Astrocyte (in vitro differentiated cells and primary cell): Measurements from ENCODE around the gene SHISA9. TPM values are rescaled to one million over a fixed set of nuclear protein-coding genes. Genes with fewer than 3 reads are reported as not detected.

ENCODE experiments used
- DNase-seq: peaks from one replicate; pipeline ENCODE4 v3.0.0-alpha.2; 2010; ENCODE audit warnings: low read depth
- FAIRE-seq: peaks from 2 replicates; lab custom pipeline; 2011; peaks lifted over from hg19 to GRCh38; lab: Jason Lieb, UNC
- H2AFZ ChIP-seq: 2 replicates; pipeline ENCODE4 v1.6.0; 2012; ENCODE audit warnings: low read depth, low read length, inconsistent platforms
- H3K27ac ChIP-seq: 2 replicates; pipeline ENCODE4 v1.5.1; 2011; ENCODE audit warnings: low read depth, low read length, inconsistent platforms
- H3K27me3 ChIP-seq: 2 replicates; pipeline ENCODE4 v1.6.0; 2011; ENCODE audit warnings: low read length, inconsistent platforms; ENCODE audit not compliant: insufficient read depth
- H3K36me3 ChIP-seq: 2 replicates; pipeline ENCODE4 v1.5.1; 2011; ENCODE audit warnings: low read length, inconsistent platforms; ENCODE audit not compliant: insufficient read depth
- H3K4me1 ChIP-seq: 2 replicates; pipeline ENCODE4 v1.5.1; 2011; ENCODE audit warnings: low read length, inconsistent platforms; ENCODE audit not compliant: insufficient read depth
- H3K4me2 ChIP-seq: 2 replicates; pipeline ENCODE4 v1.6.0; 2012; ENCODE audit warnings: low read length, inconsistent platforms
- H3K4me3 ChIP-seq: 2 replicates; pipeline ENCODE4 v1.5.1; 2011; ENCODE audit warnings: low read depth, mild to moderate bottlenecking, low read length, inconsistent platforms; ENCODE audit not compliant: insufficient read depth
- H3K79me2 ChIP-seq: 2 replicates; pipeline ENCODE4 v1.6.0; 2012; ENCODE audit warnings: mild to moderate bottlenecking, low read length, inconsistent platforms; ENCODE audit not compliant: insufficient read depth
- H3K9ac ChIP-seq: 2 replicates; pipeline ENCODE4 v1.6.0; 2012; ENCODE audit warnings: mild to moderate bottlenecking, low read length, inconsistent platforms
- H3K9me3 ChIP-seq: 2 replicates; pipeline ENCODE4 v1.5.1; 2012; ENCODE audit warnings: low read depth, mild to moderate bottlenecking, low read length, inconsistent platforms; ENCODE audit not compliant: insufficient read depth
- H4K20me1 ChIP-seq: 2 replicates; pipeline ENCODE4 v1.6.0; 2012; ENCODE audit warnings: low read length, inconsistent platforms; ENCODE audit not compliant: insufficient read depth
- H3K27ac Mint-ChIP-seq: one replicate; pipeline ENCODE4 v1.8.0; 2021; ENCODE audit warnings: mild to moderate bottlenecking, mixed read lengths; ENCODE audit not compliant: unreplicated experiment
- H3K27me3 Mint-ChIP-seq: one replicate; pipeline ENCODE4 v1.8.0; 2021; ENCODE audit warnings: low read depth, mixed read lengths; ENCODE audit not compliant: unreplicated experiment
- H3K36me3 Mint-ChIP-seq: one replicate; pipeline ENCODE4 v1.8.0; 2021; ENCODE audit warnings: low read depth, mixed read lengths; ENCODE audit not compliant: unreplicated experiment
- H3K4me1 Mint-ChIP-seq: one replicate; pipeline ENCODE4 v1.8.0; 2021; ENCODE audit warnings: low read depth, mixed read lengths; ENCODE audit not compliant: unreplicated experiment
- H3K4me3 Mint-ChIP-seq: one replicate; pipeline ENCODE4 v1.8.0; 2021; ENCODE audit warnings: mild to moderate bottlenecking, moderate library complexity, mixed read lengths; ENCODE audit not compliant: unreplicated experiment
- H3K9me3 Mint-ChIP-seq: one replicate; pipeline ENCODE4 v1.8.0; 2021; ENCODE audit warnings: mild to moderate bottlenecking, mixed read lengths; ENCODE audit not compliant: unreplicated experiment
- CTCF ChIP-seq: IDR thresholded peaks from 2 replicates; pipeline ENCODE4 v1.5.1; 2011; ENCODE audit warnings: low read depth, mild to moderate bottlenecking, inconsistent platforms, low read length, moderate library complexity; ENCODE audit not compliant: insufficient read depth
- EZH2 ChIP-seq: IDR thresholded peaks from 2 replicates; pipeline ENCODE4 v1.6.1; 2012; ENCODE audit warnings: mild to moderate bottlenecking, low read length, inconsistent platforms; ENCODE audit not compliant: insufficient read depth
- total RNA-seq: library from RNA; stranded (reverse); gene quantifications from 2 replicates; pipeline ENCODE4 v1.2.1, GENCODE V29; 2021

The SHISA9 gene
- total RNA-seq, 1 donor from 2014 or later = 73.0 TPM

- Histone ChIP-seq H3K4me3 (no peak overlapping the region), H3K4me2 (no peak overlapping the region), H3K9me3 (no peaks in the 10 kb centered on the region), H3K9ac (no peak overlapping the region), H3K4me1 (no peaks in the 10 kb centered on the region), H3K79me2 (no peaks in the 10 kb centered on the region), H4K20me1 (no peaks in the 10 kb centered on the region), H3K27me3 (no peaks in the 10 kb centered on the region), H2AFZ (no peak overlapping the region), H3K36me3 (no peaks in the 10 kb centered on the region), H3K27ac (no peak overlapping the region)
- TF ChIP-seq EZH2 (no peak), CTCF (no peak)
- no peak for FAIRE-seq
- Mint-ChIP-seq H3K27ac (no peak overlapping the region), H3K4me1 (no peaks in the 10 kb centered on the region), H3K9me3 (peaks cover 2% of the 10 kb centered on the region), H3K36me3 (peaks cover 10% of the 10 kb centered on the region), H3K4me3 (no peak overlapping the region), H3K27me3 (no peaks in the 10 kb centered on the region)
- DNase-seq = no peak
Observed at GRCh38 chr16:13047276-13047675, 145.9 kb downstream of the SHISA9 start.

- FAIRE-seq (no peak), DNase-seq (no peak)
- H3K36me3 Mint-ChIP-seq = peaks cover 10% of the 10 kb centered on the region
- Histone ChIP-seq H3K27me3 (no peaks in the 10 kb centered on the region), H2AFZ (no peak overlapping the region), H3K9me3 (no peaks in the 10 kb centered on the region), H3K27ac (no peak overlapping the region), H3K4me2 (no peak overlapping the region), H3K36me3 (no peaks in the 10 kb centered on the region), H3K9ac (no peak overlapping the region), H4K20me1 (no peaks in the 10 kb centered on the region), H3K79me2 (no peaks in the 10 kb centered on the region), H3K4me3 (no peak overlapping the region), H3K4me1 (no peaks in the 10 kb centered on the region)
- TF ChIP-seq EZH2 = no peak
- no peak for TF ChIP-seq CTCF
- no peak overlapping the region for H3K4me3 Mint-ChIP-seq
- H3K27me3 Mint-ChIP-seq = no peaks in the 10 kb centered on the region
- no peak overlapping the region for H3K27ac Mint-ChIP-seq
- H3K9me3 Mint-ChIP-seq = peaks cover 2% of the 10 kb centered on the region
- no peaks in the 10 kb centered on the region for H3K4me1 Mint-ChIP-seq
Observed at GRCh38 chr16:13049688-13050087, 148.3 kb downstream of the SHISA9 start.

GRCh38 chr16:13052431-13052830, 151.0 kb downstream of the SHISA9 start:
- H3K27me3 ChIP-seq = no peaks in the 10 kb centered on the region
- H3K36me3 ChIP-seq = no peaks in the 10 kb centered on the region
- no peak overlapping the region for H3K4me3 Mint-ChIP-seq
- DNase-seq (no peak), FAIRE-seq (no peak)
- H3K27me3 Mint-ChIP-seq = no peaks in the 10 kb centered on the region
- no peaks in the 10 kb centered on the region for H3K79me2 ChIP-seq
- H3K9ac ChIP-seq = no peak overlapping the region
- H3K4me3 ChIP-seq = no peak overlapping the region
- H3K4me1 ChIP-seq = no peaks in the 10 kb centered on the region
- peaks cover 12% of the 10 kb centered on the region for H3K36me3 Mint-ChIP-seq
- H3K27ac ChIP-seq = no peak overlapping the region
- H3K9me3 ChIP-seq = no peaks in the 10 kb centered on the region
- no peak overlapping the region for H2AFZ ChIP-seq
- peaks cover 2% of the 10 kb centered on the region for H3K9me3 Mint-ChIP-seq
- no peak overlapping the region for H3K4me2 ChIP-seq
- no peaks in the 10 kb centered on the region for H4K20me1 ChIP-seq
- peaks cover 11% of the 10 kb centered on the region for H3K4me1 Mint-ChIP-seq
- no peak overlapping the region for H3K27ac Mint-ChIP-seq
- TF ChIP-seq EZH2 (no peak), CTCF (no peak)
